ENCODE measurements around the gene GABPA. TPM values are rescaled to one million over a fixed set of nuclear protein-coding genes. Genes with fewer than 3 reads are reported as not detected.

The GABPA gene
- polyA plus RNA-seq, 1 donor (not counting 4 experiments of a cell fraction or from before 2014, with no cell fraction given) = 16.3 TPM

DNA sequence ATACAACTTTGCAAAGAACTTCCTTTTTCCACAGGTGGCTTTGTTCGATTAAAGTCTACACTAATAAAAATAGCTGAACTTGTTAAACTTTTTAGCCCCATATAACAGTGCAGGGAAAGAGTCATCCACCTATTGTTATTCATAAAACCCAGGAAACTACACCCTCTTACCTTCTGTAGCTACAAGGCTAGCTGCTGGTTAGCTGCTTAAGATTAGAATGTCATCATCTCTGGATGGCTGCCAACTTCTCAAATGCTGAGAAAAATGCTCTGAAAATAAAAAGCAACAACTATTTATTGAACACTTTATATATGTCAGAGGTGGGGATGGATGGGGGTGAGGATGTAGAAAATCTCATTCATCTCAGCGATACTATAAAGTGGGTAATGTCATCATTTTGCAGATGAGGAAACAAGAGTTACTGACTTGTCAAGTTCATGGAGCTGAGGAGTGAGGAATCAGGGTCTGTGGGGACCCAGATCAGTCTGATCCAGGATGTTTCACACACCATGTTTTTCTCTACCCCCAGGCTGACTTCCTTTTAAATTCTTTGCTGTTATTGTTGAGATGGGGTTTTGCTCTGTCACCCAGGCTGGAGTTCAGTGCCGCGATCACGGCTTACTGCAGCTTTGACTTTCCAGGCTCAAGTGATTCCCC is 17.2 kb upstream of the GABPA start:
- Histone ChIP-seq H2AFZ (ENCODE audit: control insufficient read depth, low read length) (no peak overlapping the region), H3K27ac (ENCODE audit: control insufficient read depth, insufficient read depth, low read length) (no peak overlapping the region), H3K4me2 (ENCODE audit: control insufficient read depth, extremely low read depth, insufficient read depth, low read depth, low read length) (no peak overlapping the region), H3K9me3 (ENCODE audit: control insufficient read depth, low read depth, low read length) (no peaks in the 10 kb centered on the region), H3K9me1 (ENCODE audit: control insufficient read depth, extremely low read depth, insufficient read depth, low read length) (no peaks in the 10 kb centered on the region), H3K4me3 (ENCODE audit: control insufficient read depth in 2 of 3, extremely low read depth in 1 of 3, insufficient read depth in 2 of 3, low read depth in 1 of 3, low read length in 3 of 3) (no peak overlapping the region), H3K27me3 (ENCODE audit: control insufficient read depth, extremely low read depth, insufficient read depth, low read length) (no peaks in the 10 kb centered on the region), H4K20me1 (ENCODE audit: control insufficient read depth, extremely low read depth, insufficient read depth, low read length) (no peaks in the 10 kb centered on the region), H3K36me3 (ENCODE audit: control insufficient read depth in 2 of 2, extremely low read depth in 1 of 2, insufficient read depth in 2 of 2, low read length in 2 of 2) (peaks cover 2 to 6% of the 10 kb centered on the region in 2 experiments), H3K79me2 (ENCODE audit: control insufficient read depth, insufficient read depth, low read length) (no peaks in the 10 kb centered on the region), H3K4me1 (ENCODE audit: control insufficient read depth, extremely low read depth, insufficient read depth, low read length) (no peaks in the 10 kb centered on the region), H3K9ac (ENCODE audit: control insufficient read depth, extremely low read depth, insufficient read depth, low read length) (no peak overlapping the region)
- FAIRE-seq (no peak), DNase-seq (ENCODE audit: low read depth, low spot score) (no peak)
- dilution Hi-C loops (cut with MboI; ENCODE audit: extremely low pct_ligation_motif_present, low sequenced_read_pairs) = no loop called here
- TF ChIP-seq, protein P1, sequence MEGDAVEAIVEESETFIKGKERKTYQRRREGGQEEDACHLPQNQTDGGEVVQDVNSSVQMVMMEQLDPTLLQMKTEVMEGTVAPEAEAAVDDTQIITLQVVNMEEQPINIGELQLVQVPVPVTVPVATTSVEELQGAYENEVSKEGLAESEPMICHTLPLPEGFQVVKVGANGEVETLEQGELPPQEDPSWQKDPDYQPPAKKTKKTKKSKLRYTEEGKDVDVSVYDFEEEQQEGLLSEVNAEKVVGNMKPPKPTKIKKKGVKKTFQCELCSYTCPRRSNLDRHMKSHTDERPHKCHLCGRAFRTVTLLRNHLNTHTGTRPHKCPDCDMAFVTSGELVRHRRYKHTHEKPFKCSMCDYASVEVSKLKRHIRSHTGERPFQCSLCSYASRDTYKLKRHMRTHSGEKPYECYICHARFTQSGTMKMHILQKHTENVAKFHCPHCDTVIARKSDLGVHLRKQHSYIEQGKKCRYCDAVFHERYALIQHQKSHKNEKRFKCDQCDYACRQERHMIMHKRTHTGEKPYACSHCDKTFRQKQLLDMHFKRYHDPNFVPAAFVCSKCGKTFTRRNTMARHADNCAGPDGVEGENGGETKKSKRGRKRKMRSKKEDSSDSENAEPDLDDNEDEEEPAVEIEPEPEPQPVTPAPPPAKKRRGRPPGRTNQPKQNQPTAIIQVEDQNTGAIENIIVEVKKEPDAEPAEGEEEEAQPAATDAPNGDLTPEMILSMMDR (optimal IDR thresholded peaks at IDR 0.05 in 1 of 3, IDR thresholded peaks at IDR 0.05 in 1 of 3, conservative IDR thresholded peaks at IDR 0.05 in 1 of 3; ENCODE audit: extremely low read depth in 1 of 3, insufficient read depth in 2 of 3, low read length in 3 of 3) = no peak
- no peak for TF ChIP-seq EZH2 (IDR thresholded peaks at IDR 0.05; ENCODE audit: low read length)

DNA sequence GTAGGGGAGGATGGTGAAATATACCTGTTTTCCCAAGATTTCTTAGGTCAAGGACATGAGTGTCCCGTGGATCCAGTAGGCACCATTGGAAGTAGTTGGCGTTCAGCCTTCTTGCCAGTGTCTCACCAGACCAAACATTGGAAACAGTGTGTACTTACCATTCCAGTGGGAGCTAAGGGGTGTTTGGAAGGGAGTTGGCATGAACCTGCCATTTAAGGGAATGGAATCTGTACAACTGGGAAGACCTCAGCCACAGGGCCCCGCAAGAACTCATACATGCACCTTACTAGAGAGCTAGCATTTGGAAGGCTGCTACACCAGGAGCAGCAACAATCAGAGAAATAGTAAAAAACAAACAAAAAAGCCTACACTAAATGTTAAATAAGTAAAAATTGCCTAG is 12.8 kb upstream of the GABPA start:
- Histone ChIP-seq H3K79me2 (ENCODE audit: control insufficient read depth, insufficient read depth, low read length) (no peaks in the 10 kb centered on the region), H3K9ac (ENCODE audit: control insufficient read depth, extremely low read depth, insufficient read depth, low read length) (no peak overlapping the region), H4K20me1 (ENCODE audit: control insufficient read depth, extremely low read depth, insufficient read depth, low read length) (no peaks in the 10 kb centered on the region), H3K4me1 (ENCODE audit: control insufficient read depth, extremely low read depth, insufficient read depth, low read length) (no peaks in the 10 kb centered on the region), H3K4me2 (ENCODE audit: control insufficient read depth, extremely low read depth, insufficient read depth, low read depth, low read length) (no peak overlapping the region), H3K27me3 (ENCODE audit: control insufficient read depth, extremely low read depth, insufficient read depth, low read length) (no peaks in the 10 kb centered on the region), H3K27ac (ENCODE audit: control insufficient read depth, insufficient read depth, low read length) (no peak overlapping the region), H3K4me3 (ENCODE audit: control insufficient read depth in 2 of 3, extremely low read depth in 1 of 3, insufficient read depth in 2 of 3, low read depth in 1 of 3, low read length in 3 of 3) (no peak overlapping the region), H2AFZ (ENCODE audit: control insufficient read depth, low read length) (no peak overlapping the region), H3K36me3 (ENCODE audit: control insufficient read depth in 2 of 2, extremely low read depth in 1 of 2, insufficient read depth in 2 of 2, low read length in 2 of 2) (peaks cover 11 to 16% of the 10 kb centered on the region in 2 experiments), H3K9me3 (ENCODE audit: control insufficient read depth, low read depth, low read length) (no peaks in the 10 kb centered on the region), H3K9me1 (ENCODE audit: control insufficient read depth, extremely low read depth, insufficient read depth, low read length) (no peaks in the 10 kb centered on the region)
- no peak for TF ChIP-seq EZH2 (IDR thresholded peaks at IDR 0.05; ENCODE audit: low read length)
- TF ChIP-seq, protein P1 (optimal IDR thresholded peaks at IDR 0.05 in 1 of 3, IDR thresholded peaks at IDR 0.05 in 1 of 3, conservative IDR thresholded peaks at IDR 0.05 in 1 of 3; ENCODE audit: extremely low read depth in 1 of 3, insufficient read depth in 2 of 3, low read length in 3 of 3) = no peak
- DNase-seq (ENCODE audit: low read depth, low spot score) (no peak), FAIRE-seq (no peak)
- dilution Hi-C loops (cut with MboI; ENCODE audit: extremely low pct_ligation_motif_present, low sequenced_read_pairs) = no loop called here
